Hepatocyte (in vitro differentiated cells): ENCODE results near the gene LRRC31.

Experiments
- CTCF ChIP-seq: fragments of 200-600 bp; sonication (generic); IDR thresholded peaks from 2 replicates; pipeline ENCODE4 v1.5.1; 2016; ENCODE audit warnings: antibody characterized with exemption, mild to moderate bottlenecking; ENCODE audit not compliant: poor library complexity
- EZH2 ChIP-seq: fragments of 200-600 bp; sonication (generic); IDR thresholded peaks from 2 replicates; pipeline ENCODE4 v1.6.1; 2016; ENCODE audit warnings: antibody characterized with exemption, mild to moderate bottlenecking, borderline replicate concordance
- EZH2phosphoT487 ChIP-seq: fragments of 200-600 bp; sonication (generic); IDR thresholded peaks from one replicate; pipeline ENCODE4 v1.6.1; 2018; ENCODE audit warnings: antibody characterized with exemption, mild to moderate bottlenecking, low read depth, moderate library complexity; ENCODE audit not compliant: unreplicated experiment, severe bottlenecking

- no peak for TF ChIP-seq CTCF
- no peak for TF ChIP-seq EZH2phosphoT487
- no peak for TF ChIP-seq EZH2
Observed at GRCh38 chr3:169836078-169836941, 33.4 kb downstream of the LRRC31 start.
